ENCODE results near the gene YIPF4.
"Not testable (repeated sequence)": the region's sequence is repeated elsewhere in the genome, so short reads cannot be mapped to it uniquely, and the experiment has no call there.

Gene YIPF4

GRCh38 chr2:32277674-32278477 lies at the start of gene YIPF4:
Gene YIPF4, plus strand, starts transcription at chr2:32277904. Its CDS starts 252 bp downstream, at chr2:32278156.
- peak; percentile 96 for DNase-seq (ENCODE audit: extremely low spot score, insufficient read length, low read depth)
- FAIRE-seq = peak; percentile 93

- no peak for FAIRE-seq
Measured at GRCh38 chr2:32228181-32228580, 49.5 kb upstream of the YIPF4 start.

GRCh38 chr2:32229635-32230034 lies 48.1 kb upstream of the YIPF4 start:
- no peak for DNase-seq (ENCODE audit: extremely low spot score, insufficient read length, low read depth)
- FAIRE-seq = no peak

More at GRCh38 chr2:32228181-32228580, 49.5 kb upstream of the YIPF4 start:
- no peak for DNase-seq (ENCODE audit: extremely low spot score, insufficient read length, low read depth)

GRCh38 chr2:32231959-32232358 lies 45.7 kb upstream of the YIPF4 start:
- FAIRE-seq (no peak), DNase-seq (ENCODE audit: extremely low spot score, insufficient read length, low read depth) (no peak)

- FAIRE-seq (no peak), DNase-seq (ENCODE audit: extremely low spot score, insufficient read length, low read depth) (no peak)
Measured at GRCh38 chr2:32235315-32235714, 42.4 kb upstream of the YIPF4 start.

GRCh38 chr2:32237488-32237887 lies 40.2 kb upstream of the YIPF4 start:
- DNase-seq (ENCODE audit: extremely low spot score, insufficient read length, low read depth) (no peak), FAIRE-seq (no peak)

GRCh38 chr2:32237996-32238395 lies 39.7 kb upstream of the YIPF4 start:
- FAIRE-seq (no peak), DNase-seq (ENCODE audit: extremely low spot score, insufficient read length, low read depth) (no peak)

GRCh38 chr2:32242331-32242730 lies 35.4 kb upstream of the YIPF4 start:
- FAIRE-seq = no peak

GRCh38 chr2:32246911-32247310 lies 30.8 kb upstream of the YIPF4 start:
- DNase-seq (ENCODE audit: extremely low spot score, insufficient read length, low read depth) (no peak), FAIRE-seq (no peak)

More at GRCh38 chr2:32242331-32242730, 35.4 kb upstream of the YIPF4 start:
- no peak for DNase-seq (ENCODE audit: extremely low spot score, insufficient read length, low read depth)

- DNase-seq (ENCODE audit: extremely low spot score, insufficient read length, low read depth) (no peak), FAIRE-seq (no peak)
Measured at GRCh38 chr2:32248299-32248698, 29.4 kb upstream of the YIPF4 start.

- DNase-seq (ENCODE audit: extremely low spot score, insufficient read length, low read depth) (no peak), FAIRE-seq (no peak)
Measured at GRCh38 chr2:32249731-32250236, 27.9 kb upstream of the YIPF4 start.

- FAIRE-seq = no peak
- no peak for DNase-seq (ENCODE audit: extremely low spot score, insufficient read length, low read depth)
Measured at GRCh38 chr2:32250290-32250689, 27.4 kb upstream of the YIPF4 start.

GRCh38 chr2:32258242-32258641 lies 19.5 kb upstream of the YIPF4 start:
- FAIRE-seq = no peak
- no peak for DNase-seq (ENCODE audit: extremely low spot score, insufficient read length, low read depth)

- FAIRE-seq (no peak), DNase-seq (ENCODE audit: extremely low spot score, insufficient read length, low read depth) (no peak)
Measured at GRCh38 chr2:32260376-32260775, 17.3 kb upstream of the YIPF4 start.

- FAIRE-seq (no peak), DNase-seq (ENCODE audit: extremely low spot score, insufficient read length, low read depth) (no peak)
Measured at GRCh38 chr2:32262105-32262504, 15.6 kb upstream of the YIPF4 start.

GRCh38 chr2:32264422-32265105 lies 13.1 kb upstream of the YIPF4 start, which contains the start of gene NLRC4:
Gene NLRC4, minus strand, starts transcription at chr2:32264886. Its CDS starts 8,111 bp downstream, at chr2:32256775.
- DNase-seq (ENCODE audit: extremely low spot score, insufficient read length, low read depth) = peak; percentile 17

GRCh38 chr2:32271063-32271462 lies 6.6 kb upstream of the YIPF4 start:
- no peak for FAIRE-seq
- DNase-seq (ENCODE audit: extremely low spot score, insufficient read length, low read depth) = no peak

More at GRCh38 chr2:32264422-32265105, 13.1 kb upstream of the YIPF4 start, which contains the start of gene NLRC4:
- FAIRE-seq = peak; percentile 86

GRCh38 chr2:32272279-32272678 lies 5.4 kb upstream of the YIPF4 start:
- DNase-seq (ENCODE audit: extremely low spot score, insufficient read length, low read depth) (no peak), FAIRE-seq (no peak)

GRCh38 chr2:32274289-32274688 lies 3.4 kb upstream of the YIPF4 start:
- DNase-seq (ENCODE audit: extremely low spot score, insufficient read length, low read depth) (no peak), FAIRE-seq (no peak)

GRCh38 chr2:32275790-32276189 lies 1.9 kb upstream of the YIPF4 start:
- FAIRE-seq = not testable (repeated sequence)

GRCh38 chr2:32277363-32277673 lies 386 bp upstream of the YIPF4 start:
- no peak for FAIRE-seq
- DNase-seq (ENCODE audit: extremely low spot score, insufficient read length, low read depth) = no peak

More at GRCh38 chr2:32275790-32276189, 1.9 kb upstream of the YIPF4 start:
- DNase-seq (ENCODE audit: extremely low spot score, insufficient read length, low read depth) = not testable (repeated sequence)
